PC-3 (cell line): ENCODE results near the gene DHX34. TPM values are rescaled to one million over a fixed set of nuclear protein-coding genes. Genes with fewer than 3 reads are reported as not detected.
"Not testable (repeated sequence)": the region's sequence is repeated elsewhere in the genome, so short reads cannot be mapped to it uniquely, and the experiment has no call there.

Source experiments
- ATAC-seq: fragments of 200-7000 bp; cut with Tn5 transposase; 2 replicates; pipeline ENCODE4 v1.9.1; 2020; ENCODE audit warnings: mild to moderate bottlenecking, moderate library complexity
- BruUV-seq: library from RNA; stranded (reverse); fragments of 400-500 nt; replicated peaks from 2 replicates; lab custom pipeline; 2021; lab: Mats Ljungman, UMichigan
- CTCF ChIA-PET: fragments of 300-600 bp; sonication (Branson Sonifier 250); formaldehyde crosslinking; loops from one replicate; lab custom pipeline; 2022; ENCODE audit warnings: antibody characterized with exemption; lab: Charles Lee
- POLR2A ChIA-PET: fragments of 300-600 bp; sonication (Branson Sonifier 250); formaldehyde crosslinking; loops from one replicate; lab custom pipeline; 2022; ENCODE audit warnings: antibody characterized with exemption; ENCODE audit not compliant: unreplicated experiment; lab: Charles Lee
- DNase-seq: peaks from one replicate; pipeline ENCODE4 v3.0.0-alpha.2; 2015
- H2AFZ ChIP-seq: fragments of 300-600 bp; sonication (generic); 2 replicates; pipeline ENCODE4 v1.6.0; 2016; ENCODE audit warnings: antibody characterized with exemption, low read length
- H3F3A ChIP-seq: fragments of 300-600 bp; sonication (generic); one replicate; pipeline ENCODE4 v1.6.0; 2017; ENCODE audit warnings: antibody characterized with exemption, low read length, control low read depth, mild to moderate bottlenecking; ENCODE audit not compliant: unreplicated experiment
- H3K27ac ChIP-seq: fragments of 300-600 bp; sonication (generic); 2 replicates; pipeline ENCODE4 v1.5.1; 2016; ENCODE audit warnings: mild to moderate bottlenecking, low read length
- H3K27me3 ChIP-seq: fragments of 300-600 bp; sonication (generic); 2 replicates; pipeline ENCODE4 v1.6.1; 2016; ENCODE audit warnings: low read length, mixed read lengths
- H3K36me3 ChIP-seq: fragments of 300-600 bp; sonication (generic); 2 replicates; pipeline ENCODE4 v1.6.1; 2016; ENCODE audit warnings: low read depth, mixed run types, low read length, mixed read lengths
- H3K4me1 ChIP-seq: fragments of 300-600 bp; sonication (generic); 2 replicates; pipeline ENCODE4 v1.5.1; 2016; ENCODE audit warnings: low read length; ENCODE audit not compliant: insufficient read depth
- H3K4me2 ChIP-seq: fragments of 300-600 bp; sonication (generic); 2 replicates; pipeline ENCODE4 v1.6.0; 2016; ENCODE audit warnings: low read length
- H3K4me3 ChIP-seq: fragments of 300-600 bp; sonication (generic); 2 replicates; pipeline ENCODE4 v1.5.1; 2016; ENCODE audit warnings: mild to moderate bottlenecking, low read length, mixed read lengths
- H3K79me2 ChIP-seq: fragments of 300-600 bp; sonication (generic); 2 replicates; pipeline ENCODE4 v1.6.1; 2017; ENCODE audit warnings: low read length, mixed read lengths
- H3K9ac ChIP-seq: fragments of 300-600 bp; sonication (generic); 2 replicates; pipeline ENCODE4 v1.6.0; 2016; ENCODE audit warnings: mild to moderate bottlenecking, low read length
- H3K9me2 ChIP-seq: fragments of 300-600 bp; sonication (generic); replicated peaks from 2 replicates; pipeline ENCODE4 v1.6.1; 2016; ENCODE audit warnings: mixed run types, low read length, mixed read lengths
- H3K9me3 ChIP-seq: fragments of 300-600 bp; sonication (generic); 2 replicates; pipeline ENCODE4 v1.6.1; 2016; ENCODE audit warnings: low read length, mixed read lengths
- H4K20me1 ChIP-seq: fragments of 300-600 bp; sonication (generic); 2 replicates; pipeline ENCODE4 v1.6.1; 2016; ENCODE audit warnings: low read length, mixed read lengths
- EZH2 ChIP-seq: fragments of 300-600 bp; sonication (generic); IDR thresholded peaks from one replicate; pipeline ENCODE4 v1.6.1; 2017; ENCODE audit warnings: antibody characterized with exemption, mild to moderate bottlenecking, low read length; ENCODE audit not compliant: unreplicated experiment
- EZH2phosphoT487 ChIP-seq: fragments of 300-600 bp; sonication (generic); IDR thresholded peaks from 2 replicates; pipeline ENCODE4 v1.6.1; 2018; ENCODE audit warnings: mild to moderate bottlenecking, antibody characterized with exemption, low read length, borderline replicate concordance
- intact Hi-C: fragments of 100-400 bp; cut with micrococcal nuclease; formaldehyde crosslinking; loops from 2 replicates; pipeline ENCODE4 v1.9.0; 2023
- total RNA-seq: library from RNA; depleted of rRNA; stranded (reverse); fragments of >200 nt; gene quantifications from 2 replicates; pipeline ENCODE4 v1.2.3, GENCODE V29; 2014
- TF ChIP-seq, protein P1 (sequence below): fragments of 300-600 bp; sonication (generic); conservative IDR thresholded peaks from 2 replicates; pipeline ENCODE4 v1.5.1; 2017; ENCODE audit warnings: antibody characterized with exemption, low read depth, mild to moderate bottlenecking, low read length

DHX34 gene
- total RNA-seq, 1 experiment from 2014 or later: 28.3 TPM

DNA sequence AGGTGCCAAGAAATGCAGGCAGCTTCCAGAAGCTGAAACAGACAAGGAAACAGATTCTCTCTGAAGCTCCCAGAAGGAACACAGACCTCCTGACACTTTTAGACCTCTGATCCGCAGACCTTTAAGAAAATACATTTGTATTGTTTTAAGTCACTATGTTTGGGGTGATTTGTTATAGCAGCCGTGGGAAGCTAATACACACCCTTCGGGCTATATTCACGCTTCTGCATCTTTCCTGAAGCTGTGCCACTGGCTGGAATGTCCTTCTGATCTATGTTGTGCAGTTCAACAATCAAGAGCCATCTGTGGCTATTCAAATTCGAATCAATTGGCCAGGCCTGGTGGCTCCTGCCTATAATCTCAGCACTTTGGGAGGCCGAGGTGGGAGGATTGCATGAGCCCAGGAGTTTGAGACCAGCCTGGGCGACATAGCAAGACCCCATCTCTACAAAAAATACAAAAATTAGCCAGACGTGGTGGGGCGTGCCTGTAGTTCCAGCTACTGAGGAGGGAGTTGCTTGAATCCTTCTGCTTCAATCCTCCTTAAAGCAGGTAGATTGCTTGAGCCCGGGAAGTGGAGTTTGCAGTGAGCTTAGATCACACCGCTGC, 5.8 kb upstream of the DHX34 start:
- Histone ChIP-seq H3K79me2 (no peaks in the 10 kb centered on the region), H3F3A (no peaks in the 10 kb centered on the region), H2AFZ (no peak overlapping the region), H3K27ac (no peak overlapping the region), H3K9me3 (no peaks in the 10 kb centered on the region), H3K4me1 (no peaks in the 10 kb centered on the region), H3K9me2 (no peaks in the 10 kb centered on the region), H3K9ac (no peak overlapping the region), H3K36me3 (no peaks in the 10 kb centered on the region), H3K4me3 (no peak overlapping the region), H3K27me3 (no peaks in the 10 kb centered on the region), H3K4me2 (no peak overlapping the region), H4K20me1 (no peaks in the 10 kb centered on the region)
- TF ChIP-seq, protein P1, sequence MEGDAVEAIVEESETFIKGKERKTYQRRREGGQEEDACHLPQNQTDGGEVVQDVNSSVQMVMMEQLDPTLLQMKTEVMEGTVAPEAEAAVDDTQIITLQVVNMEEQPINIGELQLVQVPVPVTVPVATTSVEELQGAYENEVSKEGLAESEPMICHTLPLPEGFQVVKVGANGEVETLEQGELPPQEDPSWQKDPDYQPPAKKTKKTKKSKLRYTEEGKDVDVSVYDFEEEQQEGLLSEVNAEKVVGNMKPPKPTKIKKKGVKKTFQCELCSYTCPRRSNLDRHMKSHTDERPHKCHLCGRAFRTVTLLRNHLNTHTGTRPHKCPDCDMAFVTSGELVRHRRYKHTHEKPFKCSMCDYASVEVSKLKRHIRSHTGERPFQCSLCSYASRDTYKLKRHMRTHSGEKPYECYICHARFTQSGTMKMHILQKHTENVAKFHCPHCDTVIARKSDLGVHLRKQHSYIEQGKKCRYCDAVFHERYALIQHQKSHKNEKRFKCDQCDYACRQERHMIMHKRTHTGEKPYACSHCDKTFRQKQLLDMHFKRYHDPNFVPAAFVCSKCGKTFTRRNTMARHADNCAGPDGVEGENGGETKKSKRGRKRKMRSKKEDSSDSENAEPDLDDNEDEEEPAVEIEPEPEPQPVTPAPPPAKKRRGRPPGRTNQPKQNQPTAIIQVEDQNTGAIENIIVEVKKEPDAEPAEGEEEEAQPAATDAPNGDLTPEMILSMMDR: no peak
- TF ChIP-seq EZH2phosphoT487 (no peak), EZH2 (no peak)
- ATAC-seq (no peak), DNase-seq (no peak)
- ChIA-PET CTCF (no interaction called here), POLR2A (no interaction called here)
- intact Hi-C loops: no loop called here
- BruUV-seq: no TSS peak

DNA sequence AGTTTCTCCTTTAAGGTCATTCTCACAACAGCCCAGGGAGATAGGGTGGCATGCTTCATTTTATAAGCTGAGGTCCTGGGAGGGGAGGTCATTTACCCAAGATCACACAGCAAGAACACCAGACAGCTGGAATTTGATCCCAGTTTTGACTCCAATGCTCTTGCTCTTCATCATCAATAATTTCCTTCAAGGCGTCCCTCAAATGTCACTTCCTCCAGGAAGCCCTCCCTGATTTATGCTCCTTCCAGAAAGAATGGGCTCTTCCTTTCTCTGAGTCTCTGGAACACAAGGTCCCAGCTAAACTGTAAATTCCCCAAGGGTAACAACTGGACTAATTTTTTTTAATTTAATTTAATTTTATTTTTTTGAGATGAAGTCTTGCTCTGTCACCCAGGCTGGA, 4.7 kb upstream of the DHX34 start:
- Histone ChIP-seq H3K4me2 (no peak overlapping the region), H3K9me2 (no peaks in the 10 kb centered on the region), H3F3A (no peaks in the 10 kb centered on the region), H3K79me2 (peaks cover 3% of the 10 kb centered on the region), H4K20me1 (no peaks in the 10 kb centered on the region), H3K4me1 (0 out of 2 replicates have a peak, but pooled peaks cover 3% of the 10 kb centered on the region), H2AFZ (no peak overlapping the region), H3K27me3 (no peaks in the 10 kb centered on the region), H3K36me3 (no peaks in the 10 kb centered on the region), H3K9ac (no peak overlapping the region), H3K9me3 (no peaks in the 10 kb centered on the region), H3K27ac (no peak overlapping the region), H3K4me3 (no peak overlapping the region)
- DNase-seq: no peak
- TF ChIP-seq EZH2 (no peak), EZH2phosphoT487 (no peak)
- TF ChIP-seq, protein P1: no peak
- BruUV-seq: no TSS peak
- no peak for ATAC-seq
- intact Hi-C loops: no loop called here
- ChIA-PET POLR2A (no interaction called here), CTCF (no interaction called here)

DNA sequence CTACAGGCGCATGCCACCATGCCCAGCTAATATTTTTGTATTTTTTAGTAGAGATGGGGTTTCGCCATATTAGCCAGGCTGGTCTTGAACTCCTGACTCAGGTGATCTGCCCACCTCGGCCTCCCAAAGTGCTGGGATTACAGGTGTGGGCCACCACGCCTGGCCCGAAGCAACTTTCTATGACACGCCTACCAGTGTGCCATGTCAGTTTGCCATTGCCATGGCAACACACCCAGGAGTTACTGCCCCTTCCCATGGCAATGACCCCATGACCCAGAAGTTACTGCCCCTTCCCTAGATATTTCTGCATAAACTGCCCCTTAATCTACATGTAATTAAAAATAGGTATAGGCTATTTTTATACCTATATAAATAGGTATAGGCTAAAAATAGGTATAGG, 3.1 kb upstream of the DHX34 start:
- H3K27me3 ChIP-seq, ATAC-seq, H4K20me1 ChIP-seq, H3K9me2 ChIP-seq, DNase-seq, CTCF ChIA-PET, BruUV-seq, POLR2A ChIA-PET, H3K27ac ChIP-seq, H3F3A ChIP-seq, H3K4me3 ChIP-seq, H3K9me3 ChIP-seq, H3K4me2 ChIP-seq, H3K9ac ChIP-seq, H2AFZ ChIP-seq, H3K36me3 ChIP-seq, H3K4me1 ChIP-seq: not testable (repeated sequence)
- H3K79me2 ChIP-seq: peaks cover 19% of the 10 kb centered on the region
- intact Hi-C loops: loop anchor here (5.0 kb wide), 1 partner anchor 39 kb away; the partner anchor contains the start of gene C5AR1
